NOMO-1 (cell line): Measurements from ENCODE around the gene KCNB1.

Experiments
- DNase-seq, 2 experiments: peaks; one replicate each; lab custom pipeline; 2025; ENCODE audit not compliant: unreplicated experiment in 2 of 2; lab: John Stamatoyannopoulos, UW

The KCNB1 gene

DNA sequence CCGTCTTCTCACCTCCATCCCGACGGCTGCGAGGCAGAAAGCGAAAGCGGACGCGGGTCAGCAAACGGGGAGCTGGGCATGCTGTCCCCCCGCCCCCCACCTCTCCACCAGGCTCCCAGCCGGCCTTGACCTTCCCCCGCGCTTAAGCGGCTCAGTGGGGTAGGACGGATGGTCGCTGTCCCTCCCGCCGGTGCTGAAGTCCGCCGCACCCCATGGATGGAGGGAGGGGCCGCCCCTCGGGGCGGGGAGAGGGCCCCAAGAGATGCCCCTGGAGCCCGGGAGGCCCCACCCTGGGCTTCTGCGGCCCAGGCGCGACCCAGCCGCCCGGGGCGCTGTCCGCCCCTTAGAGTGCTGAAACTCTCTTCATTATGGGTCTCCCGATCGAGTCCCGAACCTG lies at the start of gene KCNB1:
TSS of gene KCNB1 (minus strand) at position 48 of the 397 bp plus-strand sequence. CDS start 188 bp downstream, outside the sequence.
- DNase-seq, result peak in 1 of 2 experiments; percentile 26

DNA sequence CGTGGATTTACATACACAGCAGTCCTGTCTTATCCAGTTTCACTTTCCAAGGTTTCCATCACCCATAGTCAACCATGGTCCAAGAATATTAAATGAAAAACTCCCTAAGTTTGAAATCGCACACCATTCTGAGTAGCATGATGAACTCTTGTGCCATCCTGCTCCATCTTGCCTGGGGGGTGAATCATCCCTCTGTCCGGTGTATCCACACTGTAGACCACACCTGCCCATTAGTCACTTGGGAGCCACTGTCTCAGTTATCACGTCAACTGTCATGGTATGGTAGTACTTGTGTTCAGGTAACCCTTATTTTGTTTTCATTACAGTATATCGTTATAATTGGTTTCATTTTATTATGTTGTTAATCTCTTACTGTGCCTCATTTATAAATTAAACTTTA lies 47.0 kb upstream of the KCNB1 start:
- DNase-seq, result no peak

DNA sequence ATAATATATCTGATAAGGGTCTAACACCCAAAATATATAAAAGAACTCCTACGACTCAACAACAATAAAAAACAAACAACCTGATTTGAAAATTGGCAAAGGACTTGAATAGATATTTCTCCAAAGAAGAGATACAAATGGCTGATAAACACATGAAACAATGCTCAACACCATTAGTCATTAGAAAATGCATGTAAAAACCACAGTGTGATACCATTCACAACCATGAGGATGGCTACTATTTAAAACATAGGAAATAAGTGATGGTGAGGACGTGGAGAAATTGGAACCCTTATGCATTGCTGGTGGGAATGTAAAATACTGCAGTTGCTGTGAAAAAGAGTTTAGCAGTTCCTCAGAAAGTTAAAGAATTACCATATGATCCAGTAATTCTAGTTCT lies 44.1 kb upstream of the KCNB1 start:
- no peak for DNase-seq

DNA sequence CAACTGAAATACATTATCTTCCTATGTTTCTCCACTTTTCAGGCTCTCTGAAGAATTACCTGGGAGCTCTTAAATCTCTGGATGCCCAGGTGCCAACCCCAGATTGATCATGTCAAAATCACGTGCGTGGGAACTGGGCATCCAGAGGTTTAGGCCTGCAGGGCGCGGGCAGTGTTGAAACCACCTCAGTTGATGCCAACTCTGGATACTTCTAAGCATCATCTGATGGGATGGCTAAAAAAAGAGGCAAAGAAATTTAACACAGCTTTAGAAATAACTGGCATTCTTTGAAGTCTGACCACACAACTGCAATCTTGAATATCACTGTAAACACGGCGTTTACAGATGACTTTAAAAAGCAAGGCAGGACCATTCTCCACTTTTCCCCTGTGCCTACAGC lies 43.6 kb upstream of the KCNB1 start:
- no peak for DNase-seq

DNA sequence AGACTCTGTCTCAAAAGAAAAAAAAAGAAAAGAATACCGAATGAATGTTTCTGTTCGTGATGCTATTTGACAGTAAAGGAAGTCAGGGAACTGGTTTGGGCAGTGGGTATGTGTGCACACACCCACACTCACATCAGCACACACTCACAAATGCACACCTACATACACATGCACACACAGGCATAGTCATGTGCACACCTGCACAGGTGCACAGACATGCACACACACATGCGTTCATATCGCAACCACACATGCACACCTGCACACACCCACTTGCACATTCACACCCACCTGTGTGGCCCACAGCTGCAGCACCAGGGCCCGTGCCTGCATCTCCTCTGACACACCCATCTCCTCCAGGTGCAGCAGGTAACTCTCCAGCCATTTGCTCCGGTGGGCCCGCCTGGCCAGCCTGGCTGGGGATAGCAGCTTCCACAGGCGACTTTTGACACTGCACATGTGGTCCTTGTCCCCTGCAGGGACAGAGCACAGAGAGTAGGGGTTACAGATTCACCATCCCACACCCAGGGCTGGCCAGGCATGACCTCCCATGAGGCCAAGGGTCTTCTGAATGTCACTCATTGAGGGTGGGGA lies 41.4 kb upstream of the KCNB1 start:
- no peak for DNase-seq

GRCh38 chr20:49521356-49521755 lies 38.9 kb upstream of the KCNB1 start:
- DNase-seq, result no peak

DNA sequence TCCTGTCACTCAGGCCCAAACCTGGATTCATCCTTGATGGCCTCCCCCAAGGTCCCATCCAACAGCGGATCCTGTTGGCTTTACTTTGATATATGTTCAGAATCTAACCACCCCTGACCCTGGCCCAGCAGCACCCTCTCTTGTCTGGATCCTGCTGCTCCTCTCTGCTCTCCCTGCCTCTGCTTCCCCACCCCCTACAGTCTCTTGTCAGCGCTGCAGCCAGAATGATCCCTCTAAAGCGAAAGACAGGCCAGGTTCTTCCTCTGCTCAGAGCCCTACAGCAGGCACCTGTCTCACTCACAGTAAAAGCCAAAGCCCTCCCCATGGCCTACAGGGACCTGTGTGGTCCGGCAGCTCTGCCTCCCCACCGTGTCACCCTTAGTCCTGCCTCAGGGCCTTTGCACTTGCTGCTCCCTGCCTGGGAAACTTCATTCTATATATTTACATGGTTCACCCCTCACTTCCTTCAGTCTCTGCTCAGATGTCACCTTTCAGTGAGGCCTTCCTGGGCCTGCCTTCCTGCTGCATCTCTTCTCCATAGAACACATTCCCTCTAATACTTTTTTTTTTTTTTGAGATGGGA lies 37.4 kb upstream of the KCNB1 start:
- DNase-seq, result no peak

DNA sequence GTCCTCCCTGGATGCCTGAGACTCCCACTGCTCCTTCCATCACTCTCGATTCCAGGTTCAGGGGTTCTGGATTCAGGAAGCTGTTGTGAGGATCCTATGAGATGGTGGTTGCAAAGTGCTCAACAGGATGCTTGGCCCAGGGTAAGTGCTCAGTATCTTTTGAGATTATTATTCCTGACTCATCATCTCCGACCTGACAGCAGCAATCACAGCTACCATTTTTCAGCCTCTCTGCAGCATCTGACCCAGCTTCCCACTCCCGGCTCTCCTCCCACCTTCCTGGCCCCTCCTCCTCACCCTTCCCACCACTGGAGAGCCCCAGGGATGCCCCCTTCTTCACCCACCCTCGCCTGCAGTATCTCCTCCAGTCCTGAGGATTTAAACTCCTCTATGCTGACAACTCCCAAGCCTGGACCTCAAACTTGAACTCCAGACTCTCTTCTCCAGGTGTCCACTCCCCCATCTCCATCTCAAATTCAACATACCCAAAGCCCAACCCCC lies 36.8 kb upstream of the KCNB1 start:
- DNase-seq, result no peak

DNA sequence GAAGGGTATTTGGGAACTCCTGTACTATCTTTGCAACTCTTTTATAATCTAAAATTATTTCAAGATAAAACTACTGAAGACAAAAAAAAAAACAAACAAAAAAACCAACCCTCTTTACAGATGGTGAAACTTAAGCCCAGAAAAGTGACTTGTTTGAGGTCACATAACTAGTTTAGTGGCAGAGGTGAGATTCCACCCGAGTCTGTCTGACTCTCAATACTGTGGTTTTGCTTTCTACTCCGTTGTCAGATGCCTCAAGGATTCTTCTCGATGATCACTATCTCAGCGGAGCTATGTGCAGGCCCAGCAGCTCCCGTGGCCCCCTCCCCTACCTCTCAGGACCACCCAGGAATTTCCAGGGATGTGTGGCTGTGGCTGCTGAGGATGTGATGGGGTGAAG lies 36.1 kb upstream of the KCNB1 start:
- DNase-seq, result no peak

DNA sequence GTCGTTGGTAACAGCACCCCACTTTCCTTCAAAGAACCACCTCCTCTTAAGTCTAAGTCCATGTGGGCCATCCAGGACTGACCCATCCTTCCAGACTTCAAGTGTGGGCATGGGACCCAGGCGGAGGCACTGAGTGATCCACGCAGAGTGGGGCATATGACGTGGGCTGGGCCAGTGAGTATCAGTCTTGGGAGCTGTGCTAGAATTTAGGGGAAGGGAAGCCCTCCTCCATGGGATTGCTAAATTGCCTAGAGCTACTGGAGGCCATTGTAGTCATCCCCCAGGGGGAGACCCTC lies 35.3 kb upstream of the KCNB1 start:
- DNase-seq, result no peak

GRCh38 chr20:49516916-49517804 lies 34.7 kb upstream of the KCNB1 start:
- DNase-seq, result no peak

GRCh38 chr20:49515586-49515985 lies 33.1 kb upstream of the KCNB1 start:
- DNase-seq, result no peak

DNA sequence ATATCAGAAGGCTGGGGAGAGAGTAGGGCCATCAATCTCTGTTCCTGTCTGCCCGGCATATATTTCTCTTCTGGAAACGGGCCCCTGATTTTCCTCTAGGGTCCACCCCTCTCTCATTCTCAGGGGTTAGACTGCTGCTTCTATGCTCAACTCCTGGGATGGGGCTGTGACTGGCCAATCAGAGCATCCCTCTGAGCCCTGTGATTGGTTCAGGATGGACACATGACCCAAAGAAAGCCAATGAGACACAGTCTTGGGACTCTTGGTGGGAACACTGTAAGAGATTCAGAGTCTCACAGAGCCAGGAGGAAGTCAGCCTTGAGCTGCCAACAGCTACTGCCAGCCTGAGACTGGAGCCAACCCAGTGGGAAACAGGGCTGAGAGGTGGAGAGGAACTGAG lies 31.0 kb upstream of the KCNB1 start:
- no peak for DNase-seq

DNA sequence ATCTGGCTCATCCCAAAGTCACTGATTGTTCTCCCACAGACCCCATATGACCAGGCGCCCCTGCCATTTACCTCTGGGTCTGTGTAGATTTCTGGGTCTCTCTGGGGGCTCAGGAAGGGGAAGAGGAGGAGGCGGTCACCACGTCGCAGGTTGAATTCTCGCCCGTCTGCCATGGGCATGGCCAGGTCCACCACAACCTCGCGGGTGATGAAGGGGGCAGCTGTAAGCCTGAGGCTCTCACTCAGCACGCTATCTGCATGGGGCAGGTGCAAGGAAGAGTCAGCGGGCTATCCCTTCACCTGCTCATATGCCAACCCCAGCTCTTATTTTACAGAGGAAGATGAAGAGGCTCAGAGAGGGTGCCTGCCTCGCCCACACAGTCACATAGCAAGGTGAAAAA lies 30.5 kb upstream of the KCNB1 start:
- no peak for DNase-seq

DNA sequence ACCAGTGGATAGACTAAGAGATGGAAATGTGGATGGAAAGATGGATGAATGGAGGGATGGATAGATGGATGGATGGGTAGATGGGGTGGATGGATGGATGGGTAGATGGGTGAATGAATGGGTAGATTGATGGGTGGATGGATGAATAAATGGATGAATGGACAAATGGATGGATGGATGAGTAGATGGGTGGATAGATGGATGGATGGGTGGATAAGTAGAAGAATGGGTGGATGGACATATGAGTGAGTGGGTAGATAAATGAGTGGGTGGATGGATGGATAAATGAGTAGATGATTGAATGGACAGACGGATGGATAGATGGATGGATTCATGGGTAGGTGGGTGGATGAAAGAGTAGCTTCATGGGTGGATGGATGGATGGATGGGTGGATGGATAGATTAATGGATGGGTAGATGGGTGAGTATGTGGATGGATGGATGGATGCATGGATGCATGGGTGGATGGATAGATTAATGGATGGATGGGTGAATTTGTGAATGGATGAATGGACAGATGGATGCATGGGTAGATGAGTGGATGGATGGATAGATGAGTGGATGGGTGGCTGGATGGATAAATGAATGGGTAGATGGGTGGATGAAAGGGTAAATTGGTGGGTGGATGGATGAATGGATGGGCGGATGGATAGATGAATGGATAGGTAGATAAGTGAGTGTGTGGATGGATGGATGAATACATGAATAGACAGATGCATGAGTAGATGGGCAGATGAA lies 29.5 kb upstream of the KCNB1 start:
- no peak for DNase-seq

- no peak for DNase-seq
These were observed 28.2 kb upstream of the KCNB1 start for GRCh38 chr20:49510562-49511122.

- peak; percentile 23 to 56 for DNase-seq
These were observed 26.1 kb upstream of the KCNB1 start for GRCh38 chr20:49508435-49509199.

DNA sequence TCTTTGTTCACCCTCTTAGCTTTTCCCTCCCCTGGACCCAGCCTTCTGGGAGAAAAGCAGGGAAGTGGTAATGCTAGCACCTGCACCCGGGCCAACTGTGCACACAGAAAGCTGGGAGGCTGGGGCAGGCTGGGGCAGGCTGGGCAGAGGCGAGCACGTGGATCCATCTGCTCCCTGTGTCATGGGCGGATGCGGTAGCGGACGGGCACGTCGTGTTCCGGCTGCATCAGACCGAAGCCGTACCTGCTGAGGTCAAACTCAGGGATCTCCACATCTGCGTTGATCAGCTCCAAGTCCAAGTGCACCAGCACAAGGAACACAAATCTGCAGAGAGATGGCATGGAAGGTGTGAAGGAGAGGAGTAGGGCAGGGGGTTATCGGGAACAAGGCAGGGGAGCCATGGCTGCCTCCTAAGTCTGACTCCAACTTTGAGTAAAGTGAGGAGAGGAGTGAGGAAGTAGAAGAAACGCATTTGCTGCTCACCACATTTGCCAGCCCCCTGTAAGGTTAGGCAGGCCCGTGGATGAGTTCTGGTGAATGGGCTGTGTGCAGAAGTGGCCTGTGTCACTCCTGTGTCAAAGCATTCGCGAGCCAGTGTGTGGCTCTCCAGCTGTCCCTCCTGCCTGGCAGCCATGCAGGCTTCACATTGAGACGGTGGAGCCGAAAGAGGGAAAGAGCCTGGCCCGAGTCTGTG lies 25.4 kb upstream of the KCNB1 start:
- no peak for DNase-seq

- no peak for DNase-seq
These were observed 23.1 kb upstream of the KCNB1 start for GRCh38 chr20:49505518-49505917.

- DNase-seq, result no peak
These were observed 20.7 kb upstream of the KCNB1 start for GRCh38 chr20:49503176-49503575.
